ENCODE measurements around the gene RALY.

DNA sequence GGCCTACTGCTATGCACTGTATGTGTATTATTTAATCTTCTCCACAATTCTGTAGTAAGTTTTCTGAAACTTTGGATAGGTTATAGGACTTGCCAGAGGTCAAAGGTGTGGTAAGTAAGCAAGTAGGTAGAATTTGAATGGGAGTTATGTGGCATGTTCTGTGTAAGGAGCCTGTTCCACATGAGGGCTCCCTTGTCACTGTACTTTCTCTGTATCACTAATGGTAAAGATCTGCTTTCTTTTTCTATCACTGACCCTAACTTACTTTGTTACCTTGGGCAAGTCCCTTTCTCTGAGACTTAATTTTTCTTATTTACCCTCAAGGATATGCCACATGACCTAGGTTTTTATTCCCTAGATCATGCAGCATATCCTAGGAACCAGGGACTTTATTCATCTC lies 68.0 kb downstream of the RALY start:
- TF ChIP-seq, protein P1, sequence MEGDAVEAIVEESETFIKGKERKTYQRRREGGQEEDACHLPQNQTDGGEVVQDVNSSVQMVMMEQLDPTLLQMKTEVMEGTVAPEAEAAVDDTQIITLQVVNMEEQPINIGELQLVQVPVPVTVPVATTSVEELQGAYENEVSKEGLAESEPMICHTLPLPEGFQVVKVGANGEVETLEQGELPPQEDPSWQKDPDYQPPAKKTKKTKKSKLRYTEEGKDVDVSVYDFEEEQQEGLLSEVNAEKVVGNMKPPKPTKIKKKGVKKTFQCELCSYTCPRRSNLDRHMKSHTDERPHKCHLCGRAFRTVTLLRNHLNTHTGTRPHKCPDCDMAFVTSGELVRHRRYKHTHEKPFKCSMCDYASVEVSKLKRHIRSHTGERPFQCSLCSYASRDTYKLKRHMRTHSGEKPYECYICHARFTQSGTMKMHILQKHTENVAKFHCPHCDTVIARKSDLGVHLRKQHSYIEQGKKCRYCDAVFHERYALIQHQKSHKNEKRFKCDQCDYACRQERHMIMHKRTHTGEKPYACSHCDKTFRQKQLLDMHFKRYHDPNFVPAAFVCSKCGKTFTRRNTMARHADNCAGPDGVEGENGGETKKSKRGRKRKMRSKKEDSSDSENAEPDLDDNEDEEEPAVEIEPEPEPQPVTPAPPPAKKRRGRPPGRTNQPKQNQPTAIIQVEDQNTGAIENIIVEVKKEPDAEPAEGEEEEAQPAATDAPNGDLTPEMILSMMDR (IDR thresholded peaks at IDR 0.05) = no peak
- no peak for TF ChIP-seq POLR2A (IDR thresholded peaks at IDR 0.05)

Data from Peyer's patch (tissue), 4 donors.